Ascending aorta (tissue), 2 donors: ENCODE measurements around the gene DEFB115. TPM values are rescaled to one million over a fixed set of nuclear protein-coding genes. Genes with fewer than 3 reads are reported as not detected.
"Not testable (repeated sequence)": the region's sequence is repeated elsewhere in the genome, so short reads cannot be mapped to it uniquely, and the experiment has no call there.

Experiments used
- DNase-seq, 2 donors: peaks; one replicate each; pipeline ENCODE4 v3.0.0-alpha.2; 2019; ENCODE audit warnings: low spot score in 2 of 2
- H3K27ac ChIP-seq, 2 donors: fragments of 200-600 bp; sonication (generic); one replicate each; pipeline ENCODE4 v1.5.1; 2016 to 2017; ENCODE audit warnings: mild to moderate bottlenecking in 1 of 2
- H3K27me3 ChIP-seq: fragments of 200-600 bp; sonication (generic); one replicate; pipeline ENCODE4 v1.5.1; 2017
- H3K36me3 ChIP-seq, 2 donors: fragments of 200-600 bp; sonication (generic); one replicate each; pipeline ENCODE4 v1.5.1; 2016
- H3K4me1 ChIP-seq, 2 donors: fragments of 200-600 bp; sonication (generic); one replicate each; pipeline ENCODE4 v1.5.1; 2016 to 2017; ENCODE audit warnings: mild to moderate bottlenecking in 1 of 2
- H3K4me3 ChIP-seq, 2 donors: fragments of 200-600 bp; sonication (generic); one replicate each; pipeline ENCODE4 v1.5.1; 2016 to 2017; ENCODE audit warnings: mild to moderate bottlenecking in 1 of 2
- H3K9me3 ChIP-seq, 2 donors: fragments of 200-600 bp; sonication (generic); one replicate each; pipeline ENCODE4 v1.5.1; 2016
- CTCF ChIP-seq, 3 experiments: fragments of 200-600 bp in 2 of 3; fragments of 450-650 bp in 1 of 3; sonication (generic) in 2 of 3; IDR thresholded peaks; one replicate each; pipeline ENCODE4 v1.5.1; 2016 to 2019; ENCODE audit warnings: antibody characterized with exemption in 3 of 3, mild to moderate bottlenecking in 1 of 3, moderate library complexity in 1 of 3
- intact Hi-C: fragments of 100-400 bp; cut with DNase I; formaldehyde crosslinking; loops from one replicate; pipeline ENCODE4 v1.15.1; 2023
- total RNA-seq: library from RNA; depleted of rRNA; stranded (reverse); fragments of >200 nt; gene quantifications from one replicate; pipeline ENCODE4 v1.1.0, GENCODE V29; 2016

The DEFB115 gene
- total RNA-seq, 1 donor from 2014 or later = not detected

- TF ChIP-seq CTCF (IDR thresholded peaks at IDR 0.05) = no peak
- H3K4me3 ChIP-seq = no peak overlapping the region
- H3K27ac ChIP-seq = no peak overlapping the region
- no peaks in the 10 kb centered on the region for H3K9me3 ChIP-seq
- H3K4me1 ChIP-seq = no peaks in the 10 kb centered on the region
- intact Hi-C loops = no loop called here
- no peaks in the 10 kb centered on the region for H3K27me3 ChIP-seq
- H3K36me3 ChIP-seq = no peaks in the 10 kb centered on the region
- DNase-seq = no peak
These were observed 3.0 kb downstream of the DEFB115 start for GRCh38 chr20:31260326-31260932.

GRCh38 chr20:31274441-31274840, 17.0 kb downstream of the DEFB115 start:
- no peaks in the 10 kb centered on the region for H3K36me3 ChIP-seq
- no peaks in the 10 kb centered on the region for H3K4me1 ChIP-seq
- H3K9me3 ChIP-seq = peaks cover 0 to 29% of the 10 kb centered on the region in 2 donors
- H3K27ac ChIP-seq = no peak overlapping the region
- intact Hi-C loops = no loop called here
- H3K27me3 ChIP-seq = no peaks in the 10 kb centered on the region
- no peak overlapping the region for H3K4me3 ChIP-seq
- no peak for DNase-seq
- TF ChIP-seq CTCF (IDR thresholded peaks at IDR 0.05) = no peak

- H3K9me3 ChIP-seq = peaks cover 0 to 6% of the 10 kb centered on the region in 2 donors
- intact Hi-C loops = no loop called here
- no peak for DNase-seq
- no peaks in the 10 kb centered on the region for H3K27me3 ChIP-seq
- H3K4me3 ChIP-seq = no peak overlapping the region
- H3K36me3 ChIP-seq = no peaks in the 10 kb centered on the region
- no peak overlapping the region for H3K27ac ChIP-seq
- TF ChIP-seq CTCF (IDR thresholded peaks at IDR 0.05) = no peak
- H3K4me1 ChIP-seq = no peaks in the 10 kb centered on the region
These were observed 20.7 kb downstream of the DEFB115 start for GRCh38 chr20:31278178-31278577.

GRCh38 chr20:31284964-31285363, 27.5 kb downstream of the DEFB115 start:
- DNase-seq, H3K36me3 ChIP-seq, H3K4me3 ChIP-seq, H3K27ac ChIP-seq, H3K27me3 ChIP-seq, H3K4me1 ChIP-seq, H3K9me3 ChIP-seq, intact Hi-C loops: not testable (repeated sequence)

GRCh38 chr20:31308535-31309162, 51.2 kb downstream of the DEFB115 start, which contains the start of gene DEFB116:
TSS of gene DEFB116 (minus strand) at chr20:31308585. CDS start at chr20:31308585, 0 bp downstream.
- H3K36me3 ChIP-seq = no peaks in the 10 kb centered on the region
- H3K9me3 ChIP-seq = peaks cover 0 to 3% of the 10 kb centered on the region in 2 donors
- no peak for DNase-seq
- intact Hi-C loops = no loop called here
- H3K27ac ChIP-seq = no peak within 1 kb of the TSS
- no peaks in the 10 kb centered on the region for H3K27me3 ChIP-seq
- no peak within 1 kb of the TSS for H3K4me3 ChIP-seq
- TF ChIP-seq CTCF (IDR thresholded peaks at IDR 0.05) = no peak
- no peaks in the 10 kb centered on the region for H3K4me1 ChIP-seq

Other genes with a start within 250 kb of the DEFB115 start
- gene DEFB116, start 50.9 kb downstream of the DEFB115 start, total RNA-seq = not detected
- not detected for gene DEFB118, start 110.9 kb downstream of the DEFB115 start, total RNA-seq
- not detected for gene DEFB119, start 132.9 kb downstream of the DEFB115 start, total RNA-seq
- gene DEFB121, start 148.6 kb downstream of the DEFB115 start, total RNA-seq = not detected
- not detected for gene DEFB123, start 183.0 kb downstream of the DEFB115 start, total RNA-seq
- not detected for gene DEFB124, start 217.5 kb downstream of the DEFB115 start, total RNA-seq
- gene REM1, start 217.6 kb downstream of the DEFB115 start, total RNA-seq = 31.0 TPM